HK-2 (cell line): Measurements from ENCODE around the gene AUTS2.

ENCODE experiments used
- DNase-seq: peaks from one replicate; pipeline ENCODE4 v3.0.0-alpha.2; 2018; ENCODE audit not compliant: unreplicated experiment

Gene AUTS2

DNA sequence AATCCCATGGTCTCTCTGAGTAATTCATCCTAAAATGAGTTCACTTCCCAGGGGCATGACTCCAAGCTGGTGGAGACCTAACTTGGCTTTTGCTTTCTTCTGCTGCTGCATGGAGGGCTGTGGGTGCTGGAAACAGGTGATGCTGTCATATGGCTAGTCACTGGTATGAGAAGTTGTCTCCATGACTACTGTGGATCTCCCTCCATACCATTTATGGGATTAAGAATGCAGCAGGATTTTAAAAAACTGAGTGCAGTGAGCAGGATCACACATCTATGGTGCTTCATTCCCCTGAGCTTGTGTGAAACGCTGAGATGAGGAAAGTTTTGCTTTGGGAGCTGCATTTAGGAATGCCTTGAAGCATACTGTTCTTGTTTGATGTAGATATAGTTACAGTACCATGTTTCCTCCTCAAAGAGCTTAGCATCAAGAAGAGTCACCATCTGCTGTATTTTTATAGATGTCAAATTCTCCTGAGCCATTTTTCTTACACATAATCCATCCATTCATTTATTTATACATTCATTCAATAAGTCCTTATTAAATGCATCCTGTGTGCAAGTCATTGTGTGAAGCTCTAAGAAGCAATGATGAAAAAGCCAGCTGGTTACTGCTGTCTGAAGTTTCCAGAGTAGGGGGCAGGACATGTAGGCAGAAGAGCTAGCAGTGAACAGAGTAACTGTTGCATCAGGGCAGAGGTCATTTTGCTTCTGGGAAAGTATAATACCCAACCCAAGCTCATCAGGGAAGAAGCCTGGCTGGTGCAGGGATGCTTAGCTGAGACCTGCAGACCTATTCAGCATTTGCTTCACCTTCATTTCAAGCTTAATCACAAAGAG is 534.8 kb downstream of the AUTS2 start:
- no peak for DNase-seq

DNA sequence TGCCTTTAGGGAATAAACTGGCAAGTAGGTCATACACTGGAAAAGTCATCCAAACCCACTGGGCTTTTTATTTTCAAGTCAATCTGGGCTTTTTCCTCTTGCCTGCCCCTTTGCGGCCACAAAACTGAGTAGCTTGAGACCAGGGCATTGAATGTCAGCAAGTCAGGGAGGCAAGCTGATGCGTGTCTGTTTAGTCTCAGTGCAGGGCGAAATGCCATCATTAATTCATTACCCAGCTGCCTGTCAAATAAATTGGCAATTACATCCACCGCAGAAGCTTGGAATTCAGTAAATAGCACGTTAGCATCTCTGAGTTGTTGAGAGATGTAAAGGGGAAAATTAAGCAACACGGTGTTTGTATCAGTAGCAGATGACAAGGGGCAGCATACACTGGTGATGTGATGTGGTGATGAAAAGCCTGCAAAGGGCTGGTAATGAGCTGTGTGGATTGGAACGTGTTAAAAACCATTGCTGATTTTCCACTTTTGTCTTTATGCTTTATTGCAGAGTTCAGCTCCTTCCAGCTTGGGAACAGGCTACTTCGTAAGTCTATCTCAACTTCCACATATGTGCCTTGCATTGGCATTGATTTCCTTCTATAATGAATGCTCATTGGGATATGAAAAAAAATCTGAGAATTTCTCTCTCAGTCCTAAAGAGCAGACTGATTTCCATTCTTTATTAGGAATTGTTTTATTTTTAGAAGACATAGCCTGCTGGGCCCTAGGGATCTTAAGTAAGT is 535.9 kb downstream of the AUTS2 start:
- DNase-seq, result no peak

- DNase-seq, result no peak
Measured at GRCh38 chr7:70135656-70136055, 537.4 kb downstream of the AUTS2 start.

- no peak for DNase-seq
Measured at GRCh38 chr7:70137126-70137525, 538.9 kb downstream of the AUTS2 start.

DNA sequence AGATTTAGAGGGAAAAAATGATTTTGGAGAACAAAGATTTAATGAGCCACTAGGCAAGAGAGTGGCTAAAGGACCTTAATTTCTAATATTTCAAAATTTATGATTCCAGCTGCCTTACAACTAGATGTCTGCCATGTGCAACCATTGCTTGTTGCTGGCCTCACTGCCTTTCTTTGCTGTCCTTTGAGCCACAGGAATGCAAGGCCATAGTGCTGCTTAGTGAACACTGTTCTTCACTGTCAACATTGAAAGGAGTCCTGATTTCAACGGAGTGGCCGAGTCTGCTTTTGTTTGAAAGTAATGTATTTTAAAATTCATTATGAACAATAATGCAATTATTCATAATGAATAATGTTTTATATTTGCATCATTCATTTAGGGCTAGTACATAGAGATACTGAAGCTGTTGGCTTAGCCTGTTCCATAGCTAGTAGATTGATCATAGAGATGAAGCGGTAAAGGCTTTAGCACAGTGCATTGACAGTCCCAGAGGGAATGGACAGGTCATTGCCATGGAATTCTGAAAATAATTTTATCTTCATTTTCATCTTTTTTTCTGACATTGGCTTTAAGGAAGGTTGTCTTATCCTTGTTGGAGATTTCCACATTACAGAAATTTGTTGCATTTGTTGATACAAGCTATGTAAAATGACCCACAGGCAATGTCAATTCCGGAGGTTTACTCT is 544.1 kb downstream of the AUTS2 start:
- DNase-seq, result no peak

- DNase-seq, result no peak
Measured at GRCh38 chr7:70143075-70144044, 545.1 kb downstream of the AUTS2 start.

DNA sequence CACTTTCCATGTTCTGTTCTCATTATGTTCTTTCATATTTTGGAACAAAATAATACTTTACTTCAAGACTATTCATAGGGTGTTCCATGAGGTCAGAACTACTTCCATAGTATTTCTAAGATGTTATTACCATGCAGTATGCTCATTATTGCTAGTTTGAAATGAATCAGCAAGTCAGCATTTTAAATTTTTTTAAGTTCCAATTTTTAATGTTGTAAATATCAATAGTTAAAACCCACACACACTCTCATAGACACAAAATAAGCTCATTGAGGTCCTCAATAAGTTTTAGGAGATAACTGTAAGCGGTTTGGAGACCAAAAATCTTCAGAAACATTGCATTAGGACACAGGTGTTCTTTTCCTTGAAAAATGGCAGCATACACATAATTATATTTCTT is 550.7 kb downstream of the AUTS2 start:
- no peak for DNase-seq

- DNase-seq, result no peak
Measured at GRCh38 chr7:70152313-70152712, 554.0 kb downstream of the AUTS2 start.

DNA sequence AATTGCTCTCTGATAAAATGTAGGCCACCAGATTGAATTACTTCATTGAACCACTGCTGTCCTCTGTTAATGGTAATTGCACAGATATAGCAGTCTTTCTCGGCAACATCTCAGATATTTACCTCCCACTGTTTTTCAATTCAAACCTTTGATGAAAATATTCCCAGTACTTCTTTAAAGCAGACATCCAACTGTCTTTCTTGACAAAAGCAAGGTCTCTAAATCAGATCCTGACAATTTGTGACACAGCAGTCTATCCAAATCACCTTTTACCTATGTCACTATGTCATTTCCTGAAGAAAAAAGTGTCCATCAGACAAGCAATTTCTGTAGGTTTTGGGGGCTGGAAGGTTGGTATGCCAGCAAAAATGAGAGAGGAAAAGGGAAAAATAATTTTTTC is 555.7 kb downstream of the AUTS2 start:
- DNase-seq, result no peak

GRCh38 chr7:70154521-70155180 is 556.4 kb downstream of the AUTS2 start:
- DNase-seq, result no peak

GRCh38 chr7:70156057-70156456 is 557.8 kb downstream of the AUTS2 start:
- DNase-seq, result no peak

- no peak for DNase-seq
Measured at GRCh38 chr7:70159121-70159520, 560.8 kb downstream of the AUTS2 start.

GRCh38 chr7:70165477-70166170 is 567.3 kb downstream of the AUTS2 start:
- DNase-seq, result no peak

- DNase-seq, result no peak
Measured at GRCh38 chr7:70171369-70171920, 573.2 kb downstream of the AUTS2 start.

DNA sequence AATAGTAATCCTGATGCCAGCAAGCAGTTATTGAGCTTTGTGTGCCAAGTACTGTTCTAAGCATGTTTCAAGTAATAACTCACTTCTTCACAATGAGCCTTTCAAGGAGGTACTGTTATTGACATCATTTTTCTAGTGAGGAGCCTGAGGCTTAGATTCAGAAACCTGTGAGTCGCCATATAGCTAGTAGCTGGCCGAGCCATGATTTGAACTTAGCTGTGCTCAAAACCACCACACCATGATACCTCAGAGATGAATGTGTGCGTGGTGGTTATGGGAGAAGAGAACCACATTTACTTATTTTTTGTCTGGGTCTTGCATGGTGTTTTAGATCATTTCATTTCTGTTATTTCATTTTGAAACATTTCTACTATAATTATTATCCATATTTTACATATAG is 578.9 kb downstream of the AUTS2 start:
- no peak for DNase-seq

DNA sequence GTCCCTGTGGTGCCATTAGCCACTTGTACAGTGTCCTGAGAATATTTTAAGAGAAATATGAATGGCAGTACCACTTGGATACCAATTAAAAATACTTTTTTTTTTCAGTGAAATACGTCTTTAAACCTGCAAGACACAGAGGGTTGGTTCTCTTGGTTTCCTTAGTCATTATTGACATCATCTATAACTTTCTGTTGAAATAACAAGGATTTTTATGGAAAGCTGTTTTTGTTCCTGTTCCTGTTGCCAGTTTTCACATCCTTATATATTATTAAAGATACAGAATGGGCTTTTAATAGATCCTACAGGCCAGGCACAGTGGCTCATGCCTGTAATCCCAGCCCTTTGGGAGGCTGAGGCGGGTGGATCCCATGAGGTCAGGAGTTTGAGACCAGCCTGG is 579.9 kb downstream of the AUTS2 start:
- no peak for DNase-seq

DNA sequence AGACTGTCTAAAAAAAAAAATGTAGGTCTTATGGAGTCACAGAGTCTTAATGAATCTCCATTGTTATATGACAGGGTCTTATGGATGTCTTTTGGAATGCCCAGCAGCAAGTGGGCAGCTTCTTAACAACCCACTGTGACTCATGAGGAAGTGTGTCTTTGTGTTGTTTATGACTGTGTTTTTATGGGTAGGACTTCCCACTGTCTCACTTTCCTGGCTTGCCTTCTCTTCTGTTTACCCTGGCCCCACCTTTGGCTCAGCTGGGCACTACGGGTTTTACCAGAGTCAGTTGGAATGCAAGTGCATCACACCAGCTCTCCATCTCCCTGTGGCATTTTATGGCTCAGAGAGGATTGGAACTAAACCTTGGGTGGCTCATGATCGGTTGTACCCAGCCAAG is 580.5 kb downstream of the AUTS2 start:
- no peak for DNase-seq

- DNase-seq, result no peak
Measured at GRCh38 chr7:70182521-70182920, 584.2 kb downstream of the AUTS2 start.

DNA sequence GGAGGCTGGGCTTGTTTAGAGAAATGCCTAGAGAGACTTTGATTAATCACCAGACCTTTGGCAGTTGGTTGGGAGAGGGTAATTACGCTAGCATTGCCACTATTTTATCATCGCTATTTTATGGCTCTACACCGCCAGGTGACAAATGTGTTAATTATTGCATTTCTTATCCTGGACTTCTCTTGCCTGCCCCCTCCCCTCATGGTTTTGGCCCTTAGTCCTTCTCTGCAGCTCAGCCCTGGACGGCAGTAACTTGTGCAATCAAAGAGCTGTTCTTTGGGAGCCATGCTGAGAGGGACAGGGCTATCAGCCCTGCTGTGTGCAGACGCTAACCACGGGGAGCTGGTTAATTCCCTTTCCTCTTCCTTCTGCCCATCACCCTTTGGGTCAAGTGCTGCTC is 585.0 kb downstream of the AUTS2 start:
- no peak for DNase-seq
